MM.1S (cell line): ENCODE data around the gene PLAC1.

Experiments
- DNase-seq: peaks from one replicate; pipeline ENCODE4 v3.0.0-alpha.2; 2015
- H2AFZ ChIP-seq: fragments of 300-600 bp; sonication (generic); 2 replicates; pipeline ENCODE4 v1.6.0; 2016; ENCODE audit warnings: antibody characterized with exemption, low read length
- H3F3A ChIP-seq: fragments of 300-600 bp; sonication (generic); 2 replicates; pipeline ENCODE4 v1.6.1; 2016; ENCODE audit warnings: mild to moderate bottlenecking, antibody characterized with exemption, low read length, moderate library complexity, mixed read lengths; ENCODE audit not compliant: insufficient read depth
- H3K27ac ChIP-seq: fragments of 300-600 bp; sonication (generic); 2 replicates; pipeline ENCODE4 v1.5.1; 2016; ENCODE audit warnings: mild to moderate bottlenecking, low read length
- H3K27me3 ChIP-seq: fragments of 300-600 bp; sonication (generic); replicated peaks from 2 replicates; pipeline ENCODE4 v1.6.0; 2016; ENCODE audit warnings: low read length; ENCODE audit not compliant: insufficient read depth
- H3K36me3 ChIP-seq: fragments of 300-600 bp; sonication (generic); replicated peaks from 2 replicates; pipeline ENCODE4 v1.6.1; 2016; ENCODE audit warnings: mild to moderate bottlenecking, low read length, mixed read lengths; ENCODE audit not compliant: insufficient read depth
- H3K4me1 ChIP-seq: fragments of 300-600 bp; sonication (generic); 2 replicates; pipeline ENCODE4 v1.6.1; 2016; ENCODE audit warnings: low read length, mixed read lengths
- H3K4me2 ChIP-seq: fragments of 300-600 bp; sonication (generic); 2 replicates; pipeline ENCODE4 v1.6.0; 2016; ENCODE audit warnings: low read depth, low read length
- H3K4me3 ChIP-seq: fragments of 300-600 bp; sonication (generic); 2 replicates; pipeline ENCODE4 v1.5.1; 2016; ENCODE audit warnings: low read length, mixed read lengths
- H3K79me2 ChIP-seq: fragments of 300-600 bp; sonication (generic); 2 replicates; pipeline ENCODE4 v1.6.1; 2016; ENCODE audit warnings: mixed run types, low read length, mixed read lengths
- H3K9ac ChIP-seq: fragments of 300-600 bp; sonication (generic); 2 replicates; pipeline ENCODE4 v1.6.1; 2016; ENCODE audit warnings: low read length, mixed read lengths
- H3K9me2 ChIP-seq: fragments of 300-600 bp; sonication (generic); replicated peaks from 2 replicates; pipeline ENCODE4 v1.6.1; 2016; ENCODE audit warnings: mild to moderate bottlenecking, low read length, mixed read lengths; ENCODE audit not compliant: insufficient read depth
- H3K9me3 ChIP-seq: fragments of 300-600 bp; sonication (generic); replicated peaks from 2 replicates; pipeline ENCODE4 v1.6.1; 2016; ENCODE audit warnings: mild to moderate bottlenecking, low read length, mixed read lengths; ENCODE audit not compliant: insufficient read depth
- H4K20me1 ChIP-seq: fragments of 300-600 bp; sonication (generic); 2 replicates; pipeline ENCODE4 v1.6.1; 2016; ENCODE audit warnings: mild to moderate bottlenecking, low read length, moderate library complexity, mixed read lengths; ENCODE audit not compliant: insufficient read depth
- EZH2 ChIP-seq: fragments of 300-600 bp; sonication (generic); optimal IDR thresholded peaks from 2 replicates; pipeline ENCODE3; 2017; ENCODE audit warnings: low read depth, mild to moderate bottlenecking, antibody characterized with exemption, low read length, mixed read lengths
- EZH2phosphoT487 ChIP-seq: fragments of 300-600 bp; sonication (generic); IDR thresholded peaks from 2 replicates; pipeline ENCODE4 v1.6.1; 2018; ENCODE audit warnings: antibody characterized with exemption, low read length
- TF ChIP-seq, protein P1 (sequence below): fragments of 300-600 bp; sonication (generic); IDR thresholded peaks from 2 replicates; pipeline ENCODE4 v1.5.1; 2016; ENCODE audit warnings: antibody characterized with exemption, low read length, mixed read lengths

PLAC1 gene

GRCh38 chrX:134533352-134533751, 124.9 kb downstream of the PLAC1 start:
- no peaks in the 10 kb centered on the region for H3K9me2 ChIP-seq
- H4K20me1 ChIP-seq: no peaks in the 10 kb centered on the region
- H3K4me1 ChIP-seq: no peaks in the 10 kb centered on the region
- no peaks in the 10 kb centered on the region for H3K36me3 ChIP-seq
- no peaks in the 10 kb centered on the region for H3K79me2 ChIP-seq
- H3K9ac ChIP-seq: no peak overlapping the region
- H3K9me3 ChIP-seq: no peaks in the 10 kb centered on the region
- no peaks in the 10 kb centered on the region for H3K27me3 ChIP-seq
- H2AFZ ChIP-seq: no peak overlapping the region
- no peak overlapping the region for H3K4me2 ChIP-seq
- H3K4me3 ChIP-seq: no peak overlapping the region
- TF ChIP-seq EZH2phosphoT487 (no peak), EZH2 (no peak)
- TF ChIP-seq, protein P1, sequence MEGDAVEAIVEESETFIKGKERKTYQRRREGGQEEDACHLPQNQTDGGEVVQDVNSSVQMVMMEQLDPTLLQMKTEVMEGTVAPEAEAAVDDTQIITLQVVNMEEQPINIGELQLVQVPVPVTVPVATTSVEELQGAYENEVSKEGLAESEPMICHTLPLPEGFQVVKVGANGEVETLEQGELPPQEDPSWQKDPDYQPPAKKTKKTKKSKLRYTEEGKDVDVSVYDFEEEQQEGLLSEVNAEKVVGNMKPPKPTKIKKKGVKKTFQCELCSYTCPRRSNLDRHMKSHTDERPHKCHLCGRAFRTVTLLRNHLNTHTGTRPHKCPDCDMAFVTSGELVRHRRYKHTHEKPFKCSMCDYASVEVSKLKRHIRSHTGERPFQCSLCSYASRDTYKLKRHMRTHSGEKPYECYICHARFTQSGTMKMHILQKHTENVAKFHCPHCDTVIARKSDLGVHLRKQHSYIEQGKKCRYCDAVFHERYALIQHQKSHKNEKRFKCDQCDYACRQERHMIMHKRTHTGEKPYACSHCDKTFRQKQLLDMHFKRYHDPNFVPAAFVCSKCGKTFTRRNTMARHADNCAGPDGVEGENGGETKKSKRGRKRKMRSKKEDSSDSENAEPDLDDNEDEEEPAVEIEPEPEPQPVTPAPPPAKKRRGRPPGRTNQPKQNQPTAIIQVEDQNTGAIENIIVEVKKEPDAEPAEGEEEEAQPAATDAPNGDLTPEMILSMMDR: no peak
- no peaks in the 10 kb centered on the region for H3F3A ChIP-seq
- no peak overlapping the region for H3K27ac ChIP-seq
- no peak for DNase-seq

GRCh38 chrX:134530845-134531244, 127.4 kb downstream of the PLAC1 start:
- Histone ChIP-seq H3F3A (no peaks in the 10 kb centered on the region), H3K4me3 (no peak overlapping the region), H3K9me3 (no peaks in the 10 kb centered on the region), H3K36me3 (no peaks in the 10 kb centered on the region), H3K79me2 (no peaks in the 10 kb centered on the region), H3K9me2 (no peaks in the 10 kb centered on the region), H2AFZ (no peak overlapping the region), H3K27ac (no peak overlapping the region), H3K4me2 (no peak overlapping the region), H3K27me3 (no peaks in the 10 kb centered on the region), H3K4me1 (no peaks in the 10 kb centered on the region), H4K20me1 (no peaks in the 10 kb centered on the region), H3K9ac (no peak overlapping the region)
- no peak for DNase-seq
- TF ChIP-seq, protein P1: no peak
- TF ChIP-seq EZH2phosphoT487: no peak
- no peak for TF ChIP-seq EZH2

GRCh38 chrX:134529481-134529880, 128.8 kb downstream of the PLAC1 start:
- H3K4me3 ChIP-seq: no peak overlapping the region
- no peaks in the 10 kb centered on the region for H3K79me2 ChIP-seq
- H3K4me2 ChIP-seq: no peak overlapping the region
- DNase-seq: no peak
- TF ChIP-seq, protein P1: no peak
- TF ChIP-seq EZH2 (no peak), EZH2phosphoT487 (no peak)
- H3K27me3 ChIP-seq: no peaks in the 10 kb centered on the region
- no peaks in the 10 kb centered on the region for H4K20me1 ChIP-seq
- no peaks in the 10 kb centered on the region for H3K36me3 ChIP-seq
- H2AFZ ChIP-seq: no peak overlapping the region
- no peak overlapping the region for H3K27ac ChIP-seq
- H3K9ac ChIP-seq: no peak overlapping the region
- H3K9me3 ChIP-seq: no peaks in the 10 kb centered on the region
- H3K4me1 ChIP-seq: no peaks in the 10 kb centered on the region
- H3F3A ChIP-seq: no peaks in the 10 kb centered on the region
- H3K9me2 ChIP-seq: no peaks in the 10 kb centered on the region
